MM.1S (cell line): ENCODE results near the gene GNAL.

Experiments
- EZH2phosphoT487 ChIP-seq: fragments of 300-600 bp; sonication (generic); IDR thresholded peaks from 2 replicates; pipeline ENCODE4 v1.6.1; 2018; ENCODE audit warnings: antibody characterized with exemption, low read length
- TF ChIP-seq, protein P1 (sequence below): fragments of 300-600 bp; sonication (generic); IDR thresholded peaks from 2 replicates; pipeline ENCODE4 v1.5.1; 2016; ENCODE audit warnings: antibody characterized with exemption, low read length, mixed read lengths

DNA sequence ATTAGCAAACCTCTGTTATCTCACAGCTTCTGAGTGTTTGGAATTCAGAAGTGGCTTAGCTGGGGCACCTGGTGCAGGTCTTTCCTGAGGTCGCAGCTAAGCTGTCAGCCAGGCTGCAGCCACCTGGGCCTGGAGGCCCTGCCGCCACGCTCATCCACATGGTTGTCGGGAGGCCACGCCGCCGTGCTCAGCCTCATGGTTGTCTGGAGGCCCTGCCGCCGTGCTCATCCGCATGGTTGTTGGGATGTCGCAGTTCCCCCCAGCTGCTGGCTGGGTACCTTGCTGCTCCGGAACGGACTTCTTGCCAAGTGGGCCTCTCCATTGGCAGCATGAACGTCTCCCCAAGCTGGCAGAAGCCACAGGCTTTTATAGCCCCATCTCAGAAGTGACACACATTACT, 243.3 kb downstream of the GNAL start:
- TF ChIP-seq, protein P1, sequence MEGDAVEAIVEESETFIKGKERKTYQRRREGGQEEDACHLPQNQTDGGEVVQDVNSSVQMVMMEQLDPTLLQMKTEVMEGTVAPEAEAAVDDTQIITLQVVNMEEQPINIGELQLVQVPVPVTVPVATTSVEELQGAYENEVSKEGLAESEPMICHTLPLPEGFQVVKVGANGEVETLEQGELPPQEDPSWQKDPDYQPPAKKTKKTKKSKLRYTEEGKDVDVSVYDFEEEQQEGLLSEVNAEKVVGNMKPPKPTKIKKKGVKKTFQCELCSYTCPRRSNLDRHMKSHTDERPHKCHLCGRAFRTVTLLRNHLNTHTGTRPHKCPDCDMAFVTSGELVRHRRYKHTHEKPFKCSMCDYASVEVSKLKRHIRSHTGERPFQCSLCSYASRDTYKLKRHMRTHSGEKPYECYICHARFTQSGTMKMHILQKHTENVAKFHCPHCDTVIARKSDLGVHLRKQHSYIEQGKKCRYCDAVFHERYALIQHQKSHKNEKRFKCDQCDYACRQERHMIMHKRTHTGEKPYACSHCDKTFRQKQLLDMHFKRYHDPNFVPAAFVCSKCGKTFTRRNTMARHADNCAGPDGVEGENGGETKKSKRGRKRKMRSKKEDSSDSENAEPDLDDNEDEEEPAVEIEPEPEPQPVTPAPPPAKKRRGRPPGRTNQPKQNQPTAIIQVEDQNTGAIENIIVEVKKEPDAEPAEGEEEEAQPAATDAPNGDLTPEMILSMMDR: no peak
- TF ChIP-seq EZH2phosphoT487: no peak
